Prostate gland (tissue), 2 donors: ENCODE data around the gene KCNN2. TPM values are rescaled to one million over a fixed set of nuclear protein-coding genes. Genes with fewer than 3 reads are reported as not detected.

Experiments used
- DNase-seq: peaks from one replicate; pipeline ENCODE4 v3.0.0-alpha.2; 2019; ENCODE audit warnings: low spot score
- H3K27ac ChIP-seq, 2 donors: fragments of 200-600 bp; sonication (generic); 2 replicates each; pipeline ENCODE4 v1.5.1; 2017 to 2019
- H3K27me3 ChIP-seq: fragments of 200-600 bp; sonication (generic); replicated peaks from 2 replicates; pipeline ENCODE4 v1.5.1; 2019; ENCODE audit not compliant: insufficient read depth
- H3K36me3 ChIP-seq, 2 donors: fragments of 200-600 bp; sonication (generic); 1 replicate in 1 of 2; 2 replicates in 1 of 2; pipeline versions ENCODE4 v1.5.1 to v1.8.1; 2017 to 2019
- H3K4me1 ChIP-seq: fragments of 200-600 bp; sonication (generic); replicated peaks from 2 replicates; pipeline ENCODE4 v1.5.1; 2019
- H3K4me3 ChIP-seq, 2 donors: fragments of 200-600 bp; sonication (generic); 2 replicates each; pipeline ENCODE4 v1.5.1; 2017 to 2019
- H3K9me3 ChIP-seq: fragments of 200-600 bp; sonication (generic); 2 replicates; pipeline ENCODE4 v1.5.1; 2017
- POLR2A ChIP-seq: fragments of 450-650 bp; IDR thresholded peaks from one replicate; pipeline ENCODE4 v1.6.1; 2016; ENCODE audit warnings: antibody characterized with exemption, mild to moderate bottlenecking
- POLR2AphosphoS5 ChIP-seq: sonication (generic); formaldehyde crosslinking; IDR thresholded peaks from one replicate; pipeline ENCODE4 v1.6.1; 2017; ENCODE audit warnings: antibody characterized with exemption
- WGBS: methylation state at CpG from one replicate; pipeline ENCODE4 v1.1.5; 2018; 5-methylcytosine and 5-hydroxymethylcytosine counted together
- intact Hi-C: fragments of 100-400 bp; cut with DNase I; formaldehyde crosslinking; loops from one replicate; pipeline ENCODE4 v1.14.2; 2022
- total RNA-seq, 2 donors: library from RNA; depleted of rRNA; stranded (reverse); fragments of >200 nt; gene quantifications; one replicate each; pipeline ENCODE4 v1.1.0, GENCODE V29; 2016
- TF ChIP-seq, protein P1 (sequence below), 4 experiments: fragments of 200-600 bp in 2 of 4; fragments of 450-650 bp in 2 of 4; sonication (generic) in 2 of 4; IDR thresholded peaks; 1 replicate in 3 of 4; 2 replicates in 1 of 4; pipeline ENCODE4 v1.5.1; 2016 to 2019; ENCODE audit warnings: antibody characterized with exemption in 4 of 4, mild to moderate bottlenecking in 2 of 4, moderate library complexity in 2 of 4

Gene KCNN2
- total RNA-seq, 2 donors from 2014 or later, result 13.9 to 15.3 TPM

DNA sequence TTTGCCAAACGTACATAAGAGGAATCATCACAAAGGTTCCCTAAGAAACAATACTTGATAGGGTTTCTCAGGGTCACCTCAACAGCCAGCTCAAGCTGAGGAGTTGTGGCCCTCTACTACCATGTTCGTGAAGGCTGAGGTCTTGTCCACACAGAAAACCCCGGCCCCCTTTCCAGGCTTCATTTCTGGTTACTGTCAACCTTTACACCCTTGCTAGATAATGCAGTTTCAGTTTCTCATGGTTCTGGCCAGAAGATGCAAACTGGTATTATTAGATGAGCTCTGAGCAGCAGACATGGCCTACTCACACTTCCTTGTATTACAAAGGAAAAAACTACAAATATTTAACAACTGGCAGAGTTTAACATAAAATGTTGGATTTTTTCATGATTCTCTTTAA lies 22.8 kb upstream of the KCNN2 start:
- Histone ChIP-seq H3K4me3 (no peak overlapping the region), H3K4me1 (no peaks in the 10 kb centered on the region), H3K27me3 (no peaks in the 10 kb centered on the region), H3K36me3 (no peaks in the 10 kb centered on the region), H3K27ac (no peak overlapping the region), H3K9me3 (no peaks in the 10 kb centered on the region)
- no peak for DNase-seq
- WGBS, result 89% methylated on average over 3 of the region's 3 CpGs
- intact Hi-C loops, result no loop called here
- TF ChIP-seq POLR2AphosphoS5 (no peak), POLR2A (no peak)
- TF ChIP-seq, protein P1, sequence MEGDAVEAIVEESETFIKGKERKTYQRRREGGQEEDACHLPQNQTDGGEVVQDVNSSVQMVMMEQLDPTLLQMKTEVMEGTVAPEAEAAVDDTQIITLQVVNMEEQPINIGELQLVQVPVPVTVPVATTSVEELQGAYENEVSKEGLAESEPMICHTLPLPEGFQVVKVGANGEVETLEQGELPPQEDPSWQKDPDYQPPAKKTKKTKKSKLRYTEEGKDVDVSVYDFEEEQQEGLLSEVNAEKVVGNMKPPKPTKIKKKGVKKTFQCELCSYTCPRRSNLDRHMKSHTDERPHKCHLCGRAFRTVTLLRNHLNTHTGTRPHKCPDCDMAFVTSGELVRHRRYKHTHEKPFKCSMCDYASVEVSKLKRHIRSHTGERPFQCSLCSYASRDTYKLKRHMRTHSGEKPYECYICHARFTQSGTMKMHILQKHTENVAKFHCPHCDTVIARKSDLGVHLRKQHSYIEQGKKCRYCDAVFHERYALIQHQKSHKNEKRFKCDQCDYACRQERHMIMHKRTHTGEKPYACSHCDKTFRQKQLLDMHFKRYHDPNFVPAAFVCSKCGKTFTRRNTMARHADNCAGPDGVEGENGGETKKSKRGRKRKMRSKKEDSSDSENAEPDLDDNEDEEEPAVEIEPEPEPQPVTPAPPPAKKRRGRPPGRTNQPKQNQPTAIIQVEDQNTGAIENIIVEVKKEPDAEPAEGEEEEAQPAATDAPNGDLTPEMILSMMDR (IDR thresholded peaks at IDR 0.05), result no peak

DNA sequence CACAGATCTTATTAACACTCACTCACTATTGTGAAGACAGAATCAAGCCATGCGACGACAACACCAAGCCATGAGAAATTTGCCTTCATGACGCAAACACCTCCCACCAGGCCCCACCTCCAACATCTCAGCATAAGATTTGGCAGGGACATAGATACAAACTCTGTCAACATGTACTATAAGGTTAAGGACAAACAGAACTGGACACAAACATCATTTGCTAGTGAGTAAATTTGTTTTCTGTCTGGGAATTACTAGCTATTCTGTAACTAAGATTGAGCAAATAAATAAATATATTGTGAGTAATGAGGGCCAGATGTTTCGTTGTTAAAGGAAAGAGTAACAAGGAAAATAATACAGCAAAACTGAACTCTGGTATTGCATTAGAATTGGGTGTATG lies 15.7 kb upstream of the KCNN2 start:
- no peaks in the 10 kb centered on the region for H3K36me3 ChIP-seq
- no peaks in the 10 kb centered on the region for H3K4me1 ChIP-seq
- H3K9me3 ChIP-seq, result no peaks in the 10 kb centered on the region
- intact Hi-C loops, result no loop called here
- peak overlapping the region in 1 of 2 donors; percentile 47 for H3K27ac ChIP-seq
- H3K4me3 ChIP-seq, result no peak overlapping the region
- no peak for DNase-seq
- WGBS, result 73% methylated on average over 4 of the region's 4 CpGs
- H3K27me3 ChIP-seq, result no peaks in the 10 kb centered on the region
- peak; percentile 41 for TF ChIP-seq POLR2AphosphoS5
- TF ChIP-seq, protein P1 (IDR thresholded peaks at IDR 0.05), result no peak
- TF ChIP-seq POLR2A, result no peak

DNA sequence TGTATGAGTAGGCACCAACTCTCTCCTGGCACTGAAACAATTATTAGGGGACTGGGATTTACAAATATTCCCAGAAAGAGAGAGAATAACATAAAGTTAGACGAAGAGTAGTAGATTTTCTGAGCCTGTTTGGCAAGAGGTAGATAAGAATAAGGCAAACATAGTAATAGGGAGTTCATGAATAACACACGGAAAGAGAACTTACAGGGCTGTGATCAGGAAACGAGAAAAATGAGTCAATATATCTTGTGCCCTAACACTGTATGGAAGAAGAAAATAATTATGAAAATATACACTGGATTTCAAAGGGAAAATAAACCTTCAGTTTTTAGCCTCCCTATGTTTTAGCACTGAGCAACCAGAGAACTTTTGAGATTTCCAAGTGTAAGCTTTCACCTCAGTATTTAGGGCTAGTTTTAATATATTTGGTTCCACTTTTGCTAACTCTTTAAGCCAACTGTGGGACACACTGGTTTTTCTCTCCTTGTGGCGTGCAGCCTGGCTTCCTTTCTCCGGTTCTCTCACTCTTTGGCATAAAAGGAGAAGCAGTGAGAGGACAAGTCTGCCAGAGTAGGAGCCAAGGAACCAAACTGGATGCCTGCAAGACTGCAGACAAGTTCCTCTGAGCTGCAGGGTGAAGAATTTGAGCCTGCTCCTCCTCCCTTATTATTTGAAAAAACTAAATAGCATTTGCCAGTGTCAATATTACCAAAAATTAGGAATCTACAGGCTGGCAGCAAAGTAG lies 6.6 kb upstream of the KCNN2 start:
- WGBS, result 57% methylated on average over 5 of the region's 5 CpGs
- H3K9me3 ChIP-seq, result no peaks in the 10 kb centered on the region
- intact Hi-C loops, result no loop called here
- H3K27me3 ChIP-seq, result no peaks in the 10 kb centered on the region
- no peaks in the 10 kb centered on the region for H3K36me3 ChIP-seq
- no peaks in the 10 kb centered on the region for H3K4me1 ChIP-seq
- H3K27ac ChIP-seq, result no peak overlapping the region
- TF ChIP-seq POLR2A (no peak), POLR2AphosphoS5 (no peak)
- TF ChIP-seq, protein P1 (IDR thresholded peaks at IDR 0.05), result no peak
- no peak for DNase-seq
- no peak overlapping the region for H3K4me3 ChIP-seq

DNA sequence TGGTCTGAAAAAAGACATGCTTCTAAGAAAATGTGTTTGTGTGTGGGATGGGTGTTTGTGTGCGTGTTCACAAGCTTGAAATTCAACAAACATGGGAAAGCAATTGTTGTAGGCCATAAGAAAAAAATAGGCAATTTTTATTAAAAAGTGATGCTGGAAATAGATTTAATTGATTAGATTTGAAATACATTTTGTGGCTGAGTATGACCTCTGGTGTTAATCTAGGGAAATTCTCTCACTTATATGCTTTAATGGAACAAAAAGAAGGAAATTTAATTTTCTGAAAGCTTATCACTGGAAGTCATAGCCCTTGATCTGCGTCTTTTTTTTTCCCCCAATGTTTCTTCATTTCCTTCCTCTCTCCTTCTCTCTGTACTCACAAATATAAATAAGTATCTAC lies 3.5 kb upstream of the KCNN2 start:
- no peaks in the 10 kb centered on the region for H3K4me1 ChIP-seq
- intact Hi-C loops, result no loop called here
- 79% methylated on average over 2 of the region's 2 CpGs for WGBS

More for the DNA sequence above, 3.5 kb upstream of the KCNN2 start:
- Histone ChIP-seq H3K9me3 (no peaks in the 10 kb centered on the region), H3K36me3 (no peaks in the 10 kb centered on the region), H3K4me3 (no peak overlapping the region), H3K27ac (no peak overlapping the region), H3K27me3 (no peaks in the 10 kb centered on the region)
- TF ChIP-seq POLR2A, result no peak
- no peak for TF ChIP-seq POLR2AphosphoS5
- TF ChIP-seq, protein P1 (IDR thresholded peaks at IDR 0.05), result no peak
- DNase-seq, result no peak
